Measurements from ENCODE around the gene TCERG1.
"Not testable (repeated sequence)": the region's sequence is repeated elsewhere in the genome, so short reads cannot be mapped to it uniquely, and the experiment has no call there.

The TCERG1 gene

GRCh38 chr5:146549615-146550014, 102.5 kb downstream of the TCERG1 start:
- H3K79me2 ChIP-seq (ENCODE audit: low read length) = no peaks in the 10 kb centered on the region
- H2AFZ ChIP-seq (ENCODE audit: low read depth, low read length) = no peak overlapping the region
- no peak overlapping the region for H3K27ac ChIP-seq (ENCODE audit: low read length)
- H3K4me3 ChIP-seq (ENCODE audit: low read length) = no peak overlapping the region
- no peak overlapping the region for H3K9ac ChIP-seq (ENCODE audit: low read length)
- H4K20me1 ChIP-seq (ENCODE audit: insufficient read depth, low read length) = no peaks in the 10 kb centered on the region
- H3K36me3 ChIP-seq (replicated peaks; ENCODE audit: low read depth, low read length) = no peaks in the 10 kb centered on the region
- H3K4me1 ChIP-seq (ENCODE audit: low read length) = peaks cover 27% of the 10 kb centered on the region
- peaks cover 11% of the 10 kb centered on the region; the same call in 1 of the 2 replicates for H3K27me3 ChIP-seq (ENCODE audit: low read depth, low read length)
- H3K9me3 ChIP-seq (ENCODE audit: insufficient read depth, low read length) = no peaks in the 10 kb centered on the region
- TF ChIP-seq CTCF (IDR thresholded peaks at IDR 0.05; ENCODE audit: low read depth, low read length) (no peak), EZH2phosphoT487 (IDR thresholded peaks at IDR 0.05; ENCODE audit: low read depth) (no peak)
- H3K4me2 ChIP-seq (ENCODE audit: low read length) = no peak overlapping the region

GRCh38 chr5:146553446-146553845, 106.3 kb downstream of the TCERG1 start:
- Histone ChIP-seq H3K4me3 (ENCODE audit: low read length) (no peak overlapping the region), H3K9ac (ENCODE audit: low read length) (no peak overlapping the region), H3K79me2 (ENCODE audit: low read length) (no peaks in the 10 kb centered on the region), H2AFZ (ENCODE audit: low read depth, low read length) (no peak overlapping the region), H4K20me1 (ENCODE audit: insufficient read depth, low read length) (no peaks in the 10 kb centered on the region), H3K36me3 (replicated peaks; ENCODE audit: low read depth, low read length) (no peaks in the 10 kb centered on the region), H3K4me1 (ENCODE audit: low read length) (peaks cover 20% of the 10 kb centered on the region), H3K27me3 (ENCODE audit: low read depth, low read length) (peaks cover 6% of the 10 kb centered on the region; the same call in 1 of the 2 replicates), H3K9me3 (ENCODE audit: insufficient read depth, low read length) (no peaks in the 10 kb centered on the region), H3K4me2 (ENCODE audit: low read length) (peak overlapping the region; percentile 10; the same call in 1 of the 2 replicates), H3K27ac (ENCODE audit: low read length) (no peak overlapping the region)
- TF ChIP-seq EZH2phosphoT487 (IDR thresholded peaks at IDR 0.05; ENCODE audit: low read depth) (no peak), CTCF (IDR thresholded peaks at IDR 0.05; ENCODE audit: low read depth, low read length) (no peak)

GRCh38 chr5:146556884-146557283, 109.8 kb downstream of the TCERG1 start:
- not testable (repeated sequence) for H2AFZ ChIP-seq (ENCODE audit: low read depth, low read length); H3K4me2 ChIP-seq (ENCODE audit: low read length); H4K20me1 ChIP-seq (ENCODE audit: insufficient read depth, low read length); H3K4me1 ChIP-seq (ENCODE audit: low read length); H3K27me3 ChIP-seq (ENCODE audit: low read depth, low read length); H3K9ac ChIP-seq (ENCODE audit: low read length); H3K4me3 ChIP-seq (ENCODE audit: low read length); H3K9me3 ChIP-seq (ENCODE audit: insufficient read depth, low read length); H3K36me3 ChIP-seq (replicated peaks; ENCODE audit: low read depth, low read length); H3K27ac ChIP-seq (ENCODE audit: low read length); H3K79me2 ChIP-seq (ENCODE audit: low read length)

GRCh38 chr5:146560205-146560812, 113.2 kb downstream of the TCERG1 start:
- H3K4me1 ChIP-seq (ENCODE audit: low read length) = no peaks in the 10 kb centered on the region
- no peak overlapping the region for H3K27ac ChIP-seq (ENCODE audit: low read length)
- no peak overlapping the region for H2AFZ ChIP-seq (ENCODE audit: low read depth, low read length)
- no peak overlapping the region for H3K9ac ChIP-seq (ENCODE audit: low read length)
- H4K20me1 ChIP-seq (ENCODE audit: insufficient read depth, low read length) = no peaks in the 10 kb centered on the region
- H3K27me3 ChIP-seq (ENCODE audit: low read depth, low read length) = no peaks in the 10 kb centered on the region
- H3K4me2 ChIP-seq (ENCODE audit: low read length) = no peak overlapping the region
- no peaks in the 10 kb centered on the region for H3K9me3 ChIP-seq (ENCODE audit: insufficient read depth, low read length)
- no peak for TF ChIP-seq CTCF (IDR thresholded peaks at IDR 0.05; ENCODE audit: low read depth, low read length)
- H3K36me3 ChIP-seq (replicated peaks; ENCODE audit: low read depth, low read length) = no peaks in the 10 kb centered on the region
- no peaks in the 10 kb centered on the region for H3K79me2 ChIP-seq (ENCODE audit: low read length)
- H3K4me3 ChIP-seq (ENCODE audit: low read length) = no peak overlapping the region

Measured in OCI-LY3 (cell line).